ENCODE measurements around the gene NAV3.

Gene NAV3

DNA sequence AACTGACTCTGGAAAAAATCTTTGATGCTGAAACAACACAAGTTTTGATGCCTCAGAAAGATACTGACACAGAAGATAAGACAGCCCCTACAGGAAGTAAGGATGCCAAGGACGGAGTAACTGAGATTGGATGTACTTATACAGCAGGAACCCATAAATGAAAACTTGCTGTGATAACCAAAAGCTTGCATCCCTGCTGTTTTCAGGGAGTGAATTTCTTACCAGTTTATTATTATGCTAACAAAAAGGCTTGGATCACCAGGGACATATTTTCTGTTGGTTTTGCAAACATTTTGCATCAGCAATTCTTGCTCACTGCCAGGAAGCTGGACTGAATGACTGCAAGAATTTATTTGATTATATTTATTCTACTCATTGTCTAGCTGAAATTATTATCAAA, 197.7 kb downstream of the NAV3 start:
- Histone ChIP-seq H3K9me3 (ENCODE audit: control insufficient read depth, insufficient read depth, low read length) (no peaks in the 10 kb centered on the region), H3K4me3 (ENCODE audit: low read depth, low read length) (no peak overlapping the region), H3K4me1 (ENCODE audit: control insufficient read depth, insufficient read depth, low read length) (no peaks in the 10 kb centered on the region), H3K27me3 (ENCODE audit: control insufficient read depth, insufficient read depth, low read length) (no peaks in the 10 kb centered on the region), H3K9ac (ENCODE audit: low read depth, low read length) (no peak overlapping the region), H3K36me3 (ENCODE audit: control insufficient read depth, insufficient read depth, low read length) (no peaks in the 10 kb centered on the region)

DNA sequence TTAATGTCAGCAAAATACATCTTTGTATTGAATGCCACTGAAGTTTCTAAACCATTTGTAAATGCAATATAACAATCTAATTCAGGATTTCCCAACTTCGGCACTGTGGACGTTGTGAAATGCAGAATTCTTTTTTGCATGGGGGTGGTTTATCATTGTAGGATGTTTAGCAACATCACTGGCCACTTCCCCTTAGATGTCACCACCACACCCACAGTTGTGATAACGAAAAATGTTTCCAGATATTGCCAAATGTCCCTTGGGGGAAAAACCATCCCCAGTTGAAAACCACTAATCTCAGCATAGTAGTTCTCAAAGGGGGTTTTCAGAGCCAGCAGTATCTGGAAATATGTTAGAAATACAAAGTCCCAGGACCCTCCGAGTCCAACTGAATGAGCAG, 203.3 kb downstream of the NAV3 start:
- Histone ChIP-seq H3K27me3 (ENCODE audit: control insufficient read depth, insufficient read depth, low read length) (no peaks in the 10 kb centered on the region), H3K4me1 (ENCODE audit: control insufficient read depth, insufficient read depth, low read length) (no peaks in the 10 kb centered on the region), H3K9me3 (ENCODE audit: control insufficient read depth, insufficient read depth, low read length) (no peaks in the 10 kb centered on the region), H3K9ac (ENCODE audit: low read depth, low read length) (no peak overlapping the region), H3K36me3 (ENCODE audit: control insufficient read depth, insufficient read depth, low read length) (no peaks in the 10 kb centered on the region), H3K4me3 (ENCODE audit: low read depth, low read length) (no peak overlapping the region)

- no peaks in the 10 kb centered on the region for H3K4me1 ChIP-seq (ENCODE audit: control insufficient read depth, insufficient read depth, low read length)
- H3K4me3 ChIP-seq (ENCODE audit: low read depth, low read length) = no peak overlapping the region
- no peaks in the 10 kb centered on the region for H3K36me3 ChIP-seq (ENCODE audit: control insufficient read depth, insufficient read depth, low read length)
- no peaks in the 10 kb centered on the region for H3K27me3 ChIP-seq (ENCODE audit: control insufficient read depth, insufficient read depth, low read length)
- H3K9me3 ChIP-seq (ENCODE audit: control insufficient read depth, insufficient read depth, low read length) = no peaks in the 10 kb centered on the region
- H3K9ac ChIP-seq (ENCODE audit: low read depth, low read length) = no peak overlapping the region
These were observed 205.4 kb downstream of the NAV3 start for GRCh38 chr12:78035901-78036606.

- Histone ChIP-seq H3K9ac (ENCODE audit: low read depth, low read length) (no peak overlapping the region), H3K27me3 (ENCODE audit: control insufficient read depth, insufficient read depth, low read length) (no peaks in the 10 kb centered on the region), H3K9me3 (ENCODE audit: control insufficient read depth, insufficient read depth, low read length) (no peaks in the 10 kb centered on the region), H3K36me3 (ENCODE audit: control insufficient read depth, insufficient read depth, low read length) (no peaks in the 10 kb centered on the region), H3K4me3 (ENCODE audit: low read depth, low read length) (no peak overlapping the region), H3K4me1 (ENCODE audit: control insufficient read depth, insufficient read depth, low read length) (no peaks in the 10 kb centered on the region)
These were observed 206.2 kb downstream of the NAV3 start for GRCh38 chr12:78036874-78037273.

DNA sequence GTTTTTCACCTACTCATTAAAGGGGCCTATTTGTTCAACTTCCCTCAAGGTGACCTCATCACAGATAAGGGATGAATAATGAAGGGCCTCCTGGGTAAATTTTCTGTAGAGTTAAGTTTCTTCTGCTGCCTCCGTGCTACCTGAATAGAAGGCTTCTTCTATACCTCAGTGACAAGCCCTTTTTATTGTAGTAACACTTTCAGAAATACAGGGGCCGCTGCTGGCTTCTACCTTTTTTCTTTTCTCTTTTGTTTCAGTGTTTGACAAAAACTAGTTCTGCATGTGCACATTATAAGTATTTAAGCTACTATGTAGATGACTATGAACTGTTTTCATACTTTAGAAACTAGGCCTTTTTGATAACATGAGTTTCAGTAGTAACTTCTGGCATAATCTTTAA, 207.0 kb downstream of the NAV3 start:
- Histone ChIP-seq H3K9ac (ENCODE audit: low read depth, low read length) (no peak overlapping the region), H3K36me3 (ENCODE audit: control insufficient read depth, insufficient read depth, low read length) (no peaks in the 10 kb centered on the region), H3K4me3 (ENCODE audit: low read depth, low read length) (no peak overlapping the region), H3K4me1 (ENCODE audit: control insufficient read depth, insufficient read depth, low read length) (no peaks in the 10 kb centered on the region), H3K9me3 (ENCODE audit: control insufficient read depth, insufficient read depth, low read length) (no peaks in the 10 kb centered on the region), H3K27me3 (ENCODE audit: control insufficient read depth, insufficient read depth, low read length) (no peaks in the 10 kb centered on the region)

DNA sequence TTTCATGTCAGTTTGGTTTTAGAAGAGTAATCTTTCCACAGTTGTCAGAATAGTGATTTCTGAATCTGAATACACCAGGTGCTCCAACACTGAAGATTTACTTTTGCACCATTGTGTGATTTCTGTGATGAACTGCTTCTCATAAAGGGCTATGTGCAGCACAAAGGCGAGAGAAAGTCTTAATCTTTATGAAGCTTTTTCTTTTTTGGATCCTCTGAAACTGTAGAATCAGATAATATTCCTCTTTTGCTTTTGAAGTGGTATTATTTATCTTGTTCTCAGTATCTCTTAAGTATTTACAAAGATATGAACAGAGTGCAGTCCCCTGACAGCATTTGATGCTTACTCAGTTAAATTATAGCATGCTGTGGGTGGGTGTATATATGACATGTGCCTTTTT, 207.8 kb downstream of the NAV3 start:
- H3K36me3 ChIP-seq (ENCODE audit: control insufficient read depth, insufficient read depth, low read length) = no peaks in the 10 kb centered on the region

GRCh38 chr12:78038986-78039385, 208.3 kb downstream of the NAV3 start:
- Histone ChIP-seq H3K36me3 (ENCODE audit: control insufficient read depth, insufficient read depth, low read length) (no peaks in the 10 kb centered on the region), H3K9me3 (ENCODE audit: control insufficient read depth, insufficient read depth, low read length) (no peaks in the 10 kb centered on the region), H3K9ac (ENCODE audit: low read depth, low read length) (no peak overlapping the region), H3K4me3 (ENCODE audit: low read depth, low read length) (no peak overlapping the region), H3K27me3 (ENCODE audit: control insufficient read depth, insufficient read depth, low read length) (no peaks in the 10 kb centered on the region), H3K4me1 (ENCODE audit: control insufficient read depth, insufficient read depth, low read length) (no peaks in the 10 kb centered on the region)

More for the DNA sequence above, 207.8 kb downstream of the NAV3 start:
- Histone ChIP-seq H3K4me1 (ENCODE audit: control insufficient read depth, insufficient read depth, low read length) (no peaks in the 10 kb centered on the region), H3K27me3 (ENCODE audit: control insufficient read depth, insufficient read depth, low read length) (no peaks in the 10 kb centered on the region), H3K9me3 (ENCODE audit: control insufficient read depth, insufficient read depth, low read length) (no peaks in the 10 kb centered on the region), H3K4me3 (ENCODE audit: low read depth, low read length) (no peak overlapping the region), H3K9ac (ENCODE audit: low read depth, low read length) (no peak overlapping the region)

DNA sequence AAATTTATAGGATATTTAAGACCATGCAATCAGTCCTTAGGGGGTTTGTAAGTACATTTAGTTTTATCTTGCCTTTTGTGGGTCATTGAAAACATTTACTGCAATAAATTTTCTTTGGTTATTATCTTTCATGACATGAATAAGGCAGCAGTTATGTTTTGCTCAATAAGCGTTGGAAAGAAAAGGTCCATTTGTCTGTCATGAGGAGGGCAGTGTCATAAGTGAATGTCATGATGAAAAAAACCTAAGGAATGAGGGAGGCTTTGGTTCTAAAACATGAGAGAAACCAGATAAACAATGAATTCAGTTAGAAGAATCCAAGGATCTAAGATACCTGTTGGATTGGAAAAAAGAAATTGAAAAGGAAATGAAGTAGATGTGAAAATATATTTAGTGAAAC, 209.4 kb downstream of the NAV3 start:
- Histone ChIP-seq H3K27me3 (ENCODE audit: control insufficient read depth, insufficient read depth, low read length) (no peaks in the 10 kb centered on the region), H3K9ac (ENCODE audit: low read depth, low read length) (no peak overlapping the region)

GRCh38 chr12:78050790-78051189, 220.1 kb downstream of the NAV3 start:
- H3K4me1 ChIP-seq (ENCODE audit: control insufficient read depth, insufficient read depth, low read length) = no peaks in the 10 kb centered on the region
- no peak overlapping the region for H3K9ac ChIP-seq (ENCODE audit: low read depth, low read length)
- H3K4me3 ChIP-seq (ENCODE audit: low read depth, low read length) = no peak overlapping the region
- H3K36me3 ChIP-seq (ENCODE audit: control insufficient read depth, insufficient read depth, low read length) = no peaks in the 10 kb centered on the region
- H3K9me3 ChIP-seq (ENCODE audit: control insufficient read depth, insufficient read depth, low read length) = no peaks in the 10 kb centered on the region
- H3K27me3 ChIP-seq (ENCODE audit: control insufficient read depth, insufficient read depth, low read length) = no peaks in the 10 kb centered on the region

More for the DNA sequence above, 209.4 kb downstream of the NAV3 start:
- Histone ChIP-seq H3K4me3 (ENCODE audit: low read depth, low read length) (no peak overlapping the region), H3K4me1 (ENCODE audit: control insufficient read depth, insufficient read depth, low read length) (no peaks in the 10 kb centered on the region), H3K9me3 (ENCODE audit: control insufficient read depth, insufficient read depth, low read length) (no peaks in the 10 kb centered on the region), H3K36me3 (ENCODE audit: control insufficient read depth, insufficient read depth, low read length) (no peaks in the 10 kb centered on the region)

GRCh38 chr12:78055545-78055944, 224.9 kb downstream of the NAV3 start:
- Histone ChIP-seq H3K27me3 (ENCODE audit: control insufficient read depth, insufficient read depth, low read length) (no peaks in the 10 kb centered on the region), H3K9ac (ENCODE audit: low read depth, low read length) (no peak overlapping the region), H3K4me3 (ENCODE audit: low read depth, low read length) (no peak overlapping the region), H3K4me1 (ENCODE audit: control insufficient read depth, insufficient read depth, low read length) (no peaks in the 10 kb centered on the region), H3K9me3 (ENCODE audit: control insufficient read depth, insufficient read depth, low read length) (no peaks in the 10 kb centered on the region), H3K36me3 (ENCODE audit: control insufficient read depth, insufficient read depth, low read length) (no peaks in the 10 kb centered on the region)

GRCh38 chr12:78057075-78057474, 226.4 kb downstream of the NAV3 start:
- Histone ChIP-seq H3K27me3 (ENCODE audit: control insufficient read depth, insufficient read depth, low read length) (no peaks in the 10 kb centered on the region), H3K4me3 (ENCODE audit: low read depth, low read length) (no peak overlapping the region), H3K9me3 (ENCODE audit: control insufficient read depth, insufficient read depth, low read length) (no peaks in the 10 kb centered on the region), H3K4me1 (ENCODE audit: control insufficient read depth, insufficient read depth, low read length) (no peaks in the 10 kb centered on the region), H3K36me3 (ENCODE audit: control insufficient read depth, insufficient read depth, low read length) (no peaks in the 10 kb centered on the region), H3K9ac (ENCODE audit: low read depth, low read length) (no peak overlapping the region)

- H3K36me3 ChIP-seq (ENCODE audit: control insufficient read depth, insufficient read depth, low read length) = no peaks in the 10 kb centered on the region
- H3K4me3 ChIP-seq (ENCODE audit: low read depth, low read length) = no peak overlapping the region
- H3K9me3 ChIP-seq (ENCODE audit: control insufficient read depth, insufficient read depth, low read length) = no peaks in the 10 kb centered on the region
- H3K9ac ChIP-seq (ENCODE audit: low read depth, low read length) = no peak overlapping the region
- no peaks in the 10 kb centered on the region for H3K27me3 ChIP-seq (ENCODE audit: control insufficient read depth, insufficient read depth, low read length)
- H3K4me1 ChIP-seq (ENCODE audit: control insufficient read depth, insufficient read depth, low read length) = no peaks in the 10 kb centered on the region
These were observed 229.5 kb downstream of the NAV3 start for GRCh38 chr12:78060186-78060585.
